Left kidney (tissue), 2 donors: ENCODE measurements around the gene TAF1D. TPM values are rescaled to one million over a fixed set of nuclear protein-coding genes. Genes with fewer than 3 reads are reported as not detected.

Experiments
- DNase-seq: peaks from one replicate; pipeline ENCODE4 v3.0.0-alpha.2; 2013
- polyA plus RNA-seq: library from polyadenylated mRNA; unstranded; fragments of 120-200 nt; gene quantifications from one replicate; pipeline ENCODE4 v1.2.1, GENCODE V29; 2013; ENCODE audit not compliant: insufficient read length

TAF1D gene
- polyA plus RNA-seq, 1 donor = 179 TPM

GRCh38 chr11:93727985-93728791 is 13.1 kb downstream of the TAF1D start:
- no peak for DNase-seq

DNA sequence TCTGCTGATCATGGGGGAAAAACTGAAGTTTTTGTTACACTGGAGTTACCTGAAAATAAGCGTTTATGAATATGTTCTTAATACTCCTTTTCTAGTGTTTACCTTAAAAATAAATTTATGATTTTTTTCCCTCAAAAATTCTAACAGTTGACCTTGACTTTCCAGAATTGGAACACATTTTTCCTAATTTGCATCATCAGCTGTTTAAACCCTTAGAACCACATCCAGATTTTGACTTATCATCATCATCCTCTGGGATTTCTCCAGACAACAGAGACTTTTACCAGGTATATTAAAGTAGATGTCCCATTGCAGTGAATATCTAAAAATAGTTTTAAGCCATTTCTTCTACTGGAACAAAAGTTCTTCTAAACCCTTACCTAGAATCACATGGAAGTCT is 17.2 kb downstream of the TAF1D start:
- no peak for DNase-seq

GRCh38 chr11:93720522-93720921 is 20.8 kb downstream of the TAF1D start:
- no peak for DNase-seq

- DNase-seq = no peak
These were observed 22.0 kb downstream of the TAF1D start for GRCh38 chr11:93719310-93719709.

DNA sequence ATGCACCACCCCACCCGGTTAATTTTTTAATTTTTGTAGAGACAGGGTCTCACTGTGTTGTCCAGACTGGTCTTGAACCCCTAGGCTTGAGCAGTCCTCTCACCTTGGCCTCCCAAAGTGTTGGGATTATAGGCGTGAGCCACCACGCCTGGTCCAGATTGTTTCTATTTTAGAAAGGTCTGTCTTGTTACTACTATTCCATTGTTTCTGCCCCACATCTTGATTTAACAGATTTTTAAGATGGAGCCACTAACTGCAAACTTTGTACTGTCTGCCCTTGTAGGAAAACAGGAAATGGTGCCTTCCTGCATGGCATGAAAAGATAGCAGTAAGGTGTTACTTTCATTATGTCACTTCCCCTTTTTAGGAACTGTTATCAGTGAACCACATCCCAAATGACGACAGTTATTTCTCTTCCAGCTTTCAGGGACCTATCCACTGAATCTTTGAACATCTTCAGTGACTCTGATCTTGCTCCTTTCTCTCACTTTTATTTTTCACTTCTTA is 23.2 kb downstream of the TAF1D start:
- DNase-seq = no peak

DNA sequence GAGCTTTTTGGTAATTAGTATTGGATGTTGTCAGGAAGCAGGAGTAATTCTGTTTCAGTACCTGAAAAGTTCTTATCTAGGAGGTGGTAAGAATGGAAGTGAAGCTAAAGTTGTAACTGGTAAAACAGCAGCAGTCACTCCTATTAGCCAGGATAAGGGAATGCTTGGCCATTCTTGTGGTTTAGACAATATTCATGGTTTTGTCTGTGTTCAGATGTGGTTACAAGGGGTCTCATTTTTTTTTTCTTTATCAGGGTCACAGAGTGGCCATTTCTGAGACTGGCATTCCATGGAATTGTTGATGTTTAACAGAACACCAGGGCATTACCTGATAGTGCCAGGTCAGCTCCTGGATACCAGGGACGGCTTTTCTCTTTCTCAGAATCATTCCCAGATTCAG is 23.8 kb downstream of the TAF1D start:
- no peak for DNase-seq

GRCh38 chr11:93715797-93716396 is 25.4 kb downstream of the TAF1D start:
- DNase-seq = no peak

GRCh38 chr11:93712678-93713077 is 28.6 kb downstream of the TAF1D start:
- no peak for DNase-seq

DNA sequence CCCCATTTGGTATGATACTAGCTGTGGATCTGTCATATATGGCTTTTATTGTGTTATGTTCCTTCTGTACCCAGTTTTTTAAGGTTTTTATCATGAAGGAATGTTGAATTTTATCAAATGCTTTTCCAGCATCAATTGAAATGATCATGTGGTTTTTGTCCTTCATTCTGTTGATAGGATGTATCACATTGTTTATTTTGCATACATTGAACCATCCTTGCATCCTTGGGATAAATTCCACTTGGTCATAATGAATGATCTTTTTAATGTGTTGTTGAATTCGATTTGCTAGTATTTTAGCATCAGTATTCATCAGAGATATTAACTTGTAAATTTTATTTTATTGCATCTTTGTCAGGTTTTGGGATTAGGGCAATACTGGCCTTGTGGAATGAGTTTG is 31.1 kb downstream of the TAF1D start:
- DNase-seq = no peak

DNA sequence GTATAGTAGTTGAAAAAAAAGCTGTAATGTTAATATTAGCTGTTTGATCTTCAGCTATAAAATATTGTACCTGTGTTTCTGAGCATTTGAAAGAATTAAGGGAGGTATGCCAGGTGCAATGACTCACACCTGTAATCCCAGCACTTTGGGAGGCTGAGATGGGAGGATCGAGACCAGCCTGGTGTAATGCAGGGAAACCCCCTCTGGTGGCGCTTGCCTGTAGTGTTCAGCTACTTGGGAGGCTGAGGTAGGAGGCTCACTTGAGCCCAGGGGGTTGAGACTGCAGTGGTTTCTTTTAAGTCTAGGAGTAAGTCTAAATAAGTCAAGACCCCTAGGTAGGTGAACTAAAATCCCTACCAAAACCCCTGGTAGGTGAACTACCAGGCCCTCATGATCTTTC is 37.1 kb downstream of the TAF1D start:
- no peak for DNase-seq

- no peak for DNase-seq
These were observed 40.5 kb downstream of the TAF1D start for GRCh38 chr11:93700830-93701229.

- DNase-seq = no peak
These were observed 43.7 kb downstream of the TAF1D start for GRCh38 chr11:93697611-93698010.

GRCh38 chr11:93694557-93694956 is 46.7 kb downstream of the TAF1D start:
- DNase-seq = no peak

DNA sequence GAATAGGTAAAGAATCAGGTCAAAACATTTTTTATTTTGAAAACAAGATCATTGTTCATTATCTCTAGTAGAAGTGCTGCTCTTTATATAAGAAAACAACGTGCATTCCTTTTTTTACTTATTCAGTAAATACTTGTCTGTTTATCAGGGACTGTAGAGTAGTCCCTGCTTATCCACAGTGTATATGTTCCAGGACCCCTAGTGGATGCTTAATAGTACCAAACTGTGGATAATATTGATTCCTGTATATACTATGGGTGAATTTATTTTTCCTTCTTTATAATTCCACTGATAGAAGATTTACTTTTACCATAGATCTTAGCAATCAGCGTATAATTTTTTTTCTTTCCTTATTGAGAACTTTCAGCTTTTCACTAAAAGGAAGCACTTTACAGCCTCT is 47.2 kb downstream of the TAF1D start:
- DNase-seq = no peak

- DNase-seq = no peak
These were observed 52.1 kb downstream of the TAF1D start for GRCh38 chr11:93689240-93689639.

DNA sequence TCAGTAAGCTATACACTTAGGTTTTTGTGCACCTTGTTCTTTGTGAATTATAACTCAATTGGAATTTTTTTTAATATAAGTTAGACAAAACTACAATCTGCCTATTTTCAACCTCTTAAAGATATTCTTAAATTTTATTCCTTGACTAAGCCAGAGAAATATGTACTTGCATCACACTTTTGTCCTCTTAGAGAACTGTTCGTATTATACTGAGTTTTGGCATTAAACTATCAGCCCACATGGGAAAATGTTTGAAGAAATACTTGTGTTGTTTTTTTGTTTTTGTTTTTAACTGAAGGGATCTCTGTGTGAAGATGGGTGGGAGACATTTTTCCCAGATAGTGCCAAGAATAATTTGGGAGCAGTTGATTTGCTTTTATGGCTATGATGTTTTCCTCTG is 54.5 kb downstream of the TAF1D start:
- no peak for DNase-seq

- DNase-seq = no peak
These were observed 55.1 kb downstream of the TAF1D start for GRCh38 chr11:93686226-93686625.

Other genes starting within 250 kb of the TAF1D start
- gene SMCO4, start 198.1 kb downstream of the TAF1D start, polyA plus RNA-seq = 14.8 TPM
- 29.3 TPM for gene CEP295, start 79.8 kb downstream of the TAF1D start, polyA plus RNA-seq
- gene C11orf54, start 177 bp upstream of the TAF1D start, polyA plus RNA-seq = 142 TPM
- 69.2 TPM for gene MED17, start 42.8 kb upstream of the TAF1D start, polyA plus RNA-seq
- gene VSTM5, start 109.1 kb upstream of the TAF1D start, polyA plus RNA-seq = 2.8 TPM